ENCODE measurements around the gene PARD6B. TPM values are rescaled to one million over a fixed set of nuclear protein-coding genes. Genes with fewer than 3 reads are reported as not detected.
A peak's percentile ranks its signal among the peaks of the same experiment; 100 is the strongest.

The PARD6B gene
- total and polyA plus RNA-seq, 2 of the 13 experiments (the other 11 are each of a cell fraction or from before 2014, with no cell fraction given) = 6.9 to 22.2 TPM

DNA sequence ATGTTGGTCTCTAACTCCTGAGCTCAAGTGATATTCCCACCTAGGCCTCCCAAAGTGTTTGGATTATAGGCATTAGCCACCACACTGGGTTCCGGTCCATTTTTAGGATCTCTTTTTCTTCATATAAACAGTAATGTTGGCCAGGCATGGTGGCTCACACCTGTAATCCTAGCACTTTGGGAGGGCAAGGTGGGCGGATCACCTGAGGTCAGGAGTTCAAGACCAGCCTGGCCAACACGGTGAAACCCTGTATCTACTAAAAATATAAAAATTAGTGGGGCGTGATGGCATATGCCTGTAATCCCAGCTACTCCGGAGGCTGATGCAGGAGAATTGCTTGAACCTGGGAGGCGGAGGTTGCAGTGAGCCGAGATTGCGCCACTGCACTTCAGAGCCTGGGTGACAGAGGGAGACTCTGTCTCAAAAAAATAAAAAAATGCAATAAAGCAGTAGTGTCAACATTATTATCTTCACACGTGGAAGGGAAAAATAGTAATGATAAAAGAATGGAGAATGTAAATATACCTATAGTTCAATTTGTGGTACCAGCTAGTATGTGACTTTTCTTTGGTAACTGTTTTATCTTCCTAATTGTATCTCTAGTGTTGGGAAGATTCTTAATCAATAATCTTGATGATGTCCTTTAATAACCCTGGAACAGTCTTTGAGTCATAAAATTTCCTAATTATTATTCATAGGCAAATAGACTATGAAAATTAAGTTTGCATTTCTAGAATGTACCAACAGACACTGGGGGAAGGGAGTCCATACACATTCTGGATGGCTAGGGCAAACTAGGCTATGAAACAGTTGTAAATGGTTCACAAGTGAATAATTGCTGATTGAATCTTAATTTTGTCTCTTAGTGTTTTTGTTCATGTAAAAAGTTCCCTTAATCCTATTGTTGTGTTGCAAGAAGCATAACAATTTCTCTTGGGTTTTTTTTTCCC lies 3.6 kb downstream of the PARD6B start (continued):
- TF ChIP-seq MEF2D (CRISPR knock-in tag; IDR thresholded peaks at IDR 0.05) (no peak), ZNF83 (CRISPR knock-in tag; IDR thresholded peaks at IDR 0.05; ENCODE audit: borderline replicate concordance) (no peak)
- TF ChIP-seq, protein P1, sequence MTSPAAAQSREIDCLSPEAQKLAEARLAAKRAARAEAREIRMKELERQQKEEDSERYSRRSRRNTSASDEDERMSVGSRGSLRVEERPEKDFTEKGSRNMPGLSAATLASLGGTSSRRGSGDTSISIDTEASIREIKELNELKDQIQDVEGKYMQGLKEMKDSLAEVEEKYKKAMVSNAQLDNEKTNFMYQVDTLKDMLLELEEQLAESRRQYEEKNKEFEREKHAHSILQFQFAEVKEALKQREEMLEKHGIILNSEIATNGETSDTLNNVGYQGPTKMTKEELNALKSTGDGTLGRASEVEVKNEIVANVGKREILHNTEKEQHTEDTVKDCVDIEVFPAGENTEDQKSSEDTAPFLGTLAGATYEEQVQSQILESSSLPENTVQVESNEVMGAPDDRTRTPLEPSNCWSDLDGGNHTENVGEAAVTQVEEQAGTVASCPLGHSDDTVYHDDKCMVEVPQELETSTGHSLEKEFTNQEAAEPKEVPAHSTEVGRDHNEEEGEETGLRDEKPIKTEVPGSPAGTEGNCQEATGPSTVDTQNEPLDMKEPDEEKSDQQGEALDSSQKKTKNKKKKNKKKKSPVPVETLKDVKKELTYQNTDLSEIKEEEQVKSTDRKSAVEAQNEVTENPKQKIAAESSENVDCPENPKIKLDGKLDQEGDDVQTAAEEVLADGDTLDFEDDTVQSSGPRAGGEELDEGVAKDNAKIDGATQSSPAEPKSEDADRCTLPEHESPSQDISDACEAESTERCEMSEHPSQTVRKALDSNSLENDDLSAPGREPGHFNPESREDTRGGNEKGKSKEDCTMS (CRISPR knock-in tag; conservative IDR thresholded peaks at IDR 0.05) = no peak
- TF ChIP-seq, protein P2, sequence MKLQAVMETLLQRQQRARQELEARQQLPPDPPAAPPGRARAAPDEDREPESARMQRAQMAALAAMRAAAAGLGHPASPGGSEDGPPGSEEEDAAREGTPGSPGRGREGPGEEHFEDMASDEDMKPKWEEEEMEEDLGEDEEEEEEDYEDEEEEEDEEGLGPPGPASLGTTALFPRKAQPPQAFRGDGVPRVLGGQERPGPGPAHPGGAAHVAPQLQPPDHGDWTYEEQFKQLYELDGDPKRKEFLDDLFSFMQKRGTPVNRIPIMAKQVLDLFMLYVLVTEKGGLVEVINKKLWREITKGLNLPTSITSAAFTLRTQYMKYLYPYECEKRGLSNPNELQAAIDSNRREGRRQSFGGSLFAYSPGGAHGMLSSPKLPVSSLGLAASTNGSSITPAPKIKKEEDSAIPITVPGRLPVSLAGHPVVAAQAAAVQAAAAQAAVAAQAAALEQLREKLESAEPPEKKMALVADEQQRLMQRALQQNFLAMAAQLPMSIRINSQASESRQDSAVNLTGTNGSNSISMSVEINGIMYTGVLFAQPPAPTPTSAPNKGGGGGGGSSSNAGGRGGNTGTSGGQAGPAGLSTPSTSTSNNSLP (IDR thresholded peaks at IDR 0.05; ENCODE audit: low read depth, low read length) = no peak

DNA sequence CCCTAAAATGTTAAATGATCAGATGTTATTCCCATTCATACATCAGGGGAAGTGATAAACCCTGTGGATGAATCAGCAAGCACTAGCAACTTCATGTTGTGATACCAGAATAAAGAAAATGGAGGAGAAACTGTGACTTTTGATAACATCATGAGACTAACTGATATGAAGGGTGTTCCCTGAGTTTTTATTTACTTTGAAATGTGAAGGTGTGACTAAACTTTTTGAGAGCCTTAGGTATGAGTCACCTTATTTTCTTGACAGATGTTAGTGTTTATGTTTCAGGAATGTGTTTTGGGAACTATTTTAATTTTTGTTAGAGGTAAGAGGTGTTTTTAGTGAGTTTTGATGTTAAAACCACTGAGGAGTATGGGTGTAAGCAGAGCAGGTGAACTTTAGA lies 4.4 kb downstream of the PARD6B start:
- DNase-seq (ENCODE audit: low spot score) (no peak), ATAC-seq (no peak), FAIRE-seq (no peak)
- H2AFZ ChIP-seq (ENCODE audit: low read length) = no peak overlapping the region
- BruUV-seq (replicated peaks) = TSS peak; percentile 2
- no peaks in the 10 kb centered on the region for H3K9me3 ChIP-seq (ENCODE audit: low read length)
- H3K27me3 ChIP-seq (ENCODE audit: control insufficient read depth in 1 of 2, insufficient read depth in 2 of 2, low read length in 2 of 2) = no peaks in the 10 kb centered on the region; a peak in 1 of 5 replicates
- peaks cover 84% of the 10 kb centered on the region for H3K4me1 ChIP-seq (ENCODE audit: insufficient read depth, low read length)
- intact Hi-C loops (cut with micrococcal nuclease; ENCODE audit: unreplicated experiment) = no loop called here
- peak overlapping the region; percentile 5 for H3K27ac ChIP-seq (ENCODE audit: extremely low read length, insufficient read depth, low read length)
- H4K20me1 ChIP-seq (ENCODE audit: insufficient read depth, low read length) = peaks cover 18% of the 10 kb centered on the region
- peaks cover 3 to 19% of the 10 kb centered on the region in 2 experiments for H3K36me3 ChIP-seq (replicated peaks in 1 of 2; ENCODE audit: control insufficient read depth in 1 of 2, insufficient read depth in 2 of 2, low read length in 2 of 2)
- ChIA-PET POLR2A (interaction anchor here (2.6 to 5.1 kb wide), 2 partner anchors 8 to 11 kb away, joined by 13 to 53 read pairs; no protein-coding TSS in a partner anchor), CTCF (ENCODE audit: low intra/inter-chr PET ratio, low total read pairs) (no interaction called here)
- peaks cover 88% of the 10 kb centered on the region for H3K79me2 ChIP-seq (ENCODE audit: insufficient read depth, low read length)
- H3K4me3 ChIP-seq (replicated peaks in 1 of 3; ENCODE audit: insufficient read depth in 1 of 3, low read depth in 2 of 3, low read length in 3 of 3) = no peak overlapping the region
- H3K9ac ChIP-seq (ENCODE audit: insufficient read depth, low read depth, low read length) = no peak overlapping the region
- in situ Hi-C loops (cut with HindIII; ENCODE audit: extremely low pct_ligation_motif_present, low pct_unique_long_range_greater_than_20kb) = loop anchor here (25.0 kb wide), 1 partner anchor 99 kb away; no protein-coding TSS in a partner anchor
- peak overlapping the region; percentile 18; the same call in 1 of the 2 replicates for H3K4me2 ChIP-seq (ENCODE audit: low read depth, low read length)
- TF ChIP-seq ZNF782 (CRISPR knock-in tag; IDR thresholded peaks at IDR 0.05; ENCODE audit: borderline replicate concordance) (no peak), SAP130 (CRISPR knock-in tag; IDR thresholded peaks at IDR 0.05; ENCODE audit: low read depth) (peak; percentile 27; the same call in 1 of the 2 replicates), FOXP1 (IDR thresholded peaks at IDR 0.05) (no peak), FOXP1 (CRISPR knock-in tag; IDR thresholded peaks at IDR 0.05) (0 out of 2 replicates have a peak, but pooled peaks have one; percentile 15)
- TF ChIP-seq, protein P3, sequence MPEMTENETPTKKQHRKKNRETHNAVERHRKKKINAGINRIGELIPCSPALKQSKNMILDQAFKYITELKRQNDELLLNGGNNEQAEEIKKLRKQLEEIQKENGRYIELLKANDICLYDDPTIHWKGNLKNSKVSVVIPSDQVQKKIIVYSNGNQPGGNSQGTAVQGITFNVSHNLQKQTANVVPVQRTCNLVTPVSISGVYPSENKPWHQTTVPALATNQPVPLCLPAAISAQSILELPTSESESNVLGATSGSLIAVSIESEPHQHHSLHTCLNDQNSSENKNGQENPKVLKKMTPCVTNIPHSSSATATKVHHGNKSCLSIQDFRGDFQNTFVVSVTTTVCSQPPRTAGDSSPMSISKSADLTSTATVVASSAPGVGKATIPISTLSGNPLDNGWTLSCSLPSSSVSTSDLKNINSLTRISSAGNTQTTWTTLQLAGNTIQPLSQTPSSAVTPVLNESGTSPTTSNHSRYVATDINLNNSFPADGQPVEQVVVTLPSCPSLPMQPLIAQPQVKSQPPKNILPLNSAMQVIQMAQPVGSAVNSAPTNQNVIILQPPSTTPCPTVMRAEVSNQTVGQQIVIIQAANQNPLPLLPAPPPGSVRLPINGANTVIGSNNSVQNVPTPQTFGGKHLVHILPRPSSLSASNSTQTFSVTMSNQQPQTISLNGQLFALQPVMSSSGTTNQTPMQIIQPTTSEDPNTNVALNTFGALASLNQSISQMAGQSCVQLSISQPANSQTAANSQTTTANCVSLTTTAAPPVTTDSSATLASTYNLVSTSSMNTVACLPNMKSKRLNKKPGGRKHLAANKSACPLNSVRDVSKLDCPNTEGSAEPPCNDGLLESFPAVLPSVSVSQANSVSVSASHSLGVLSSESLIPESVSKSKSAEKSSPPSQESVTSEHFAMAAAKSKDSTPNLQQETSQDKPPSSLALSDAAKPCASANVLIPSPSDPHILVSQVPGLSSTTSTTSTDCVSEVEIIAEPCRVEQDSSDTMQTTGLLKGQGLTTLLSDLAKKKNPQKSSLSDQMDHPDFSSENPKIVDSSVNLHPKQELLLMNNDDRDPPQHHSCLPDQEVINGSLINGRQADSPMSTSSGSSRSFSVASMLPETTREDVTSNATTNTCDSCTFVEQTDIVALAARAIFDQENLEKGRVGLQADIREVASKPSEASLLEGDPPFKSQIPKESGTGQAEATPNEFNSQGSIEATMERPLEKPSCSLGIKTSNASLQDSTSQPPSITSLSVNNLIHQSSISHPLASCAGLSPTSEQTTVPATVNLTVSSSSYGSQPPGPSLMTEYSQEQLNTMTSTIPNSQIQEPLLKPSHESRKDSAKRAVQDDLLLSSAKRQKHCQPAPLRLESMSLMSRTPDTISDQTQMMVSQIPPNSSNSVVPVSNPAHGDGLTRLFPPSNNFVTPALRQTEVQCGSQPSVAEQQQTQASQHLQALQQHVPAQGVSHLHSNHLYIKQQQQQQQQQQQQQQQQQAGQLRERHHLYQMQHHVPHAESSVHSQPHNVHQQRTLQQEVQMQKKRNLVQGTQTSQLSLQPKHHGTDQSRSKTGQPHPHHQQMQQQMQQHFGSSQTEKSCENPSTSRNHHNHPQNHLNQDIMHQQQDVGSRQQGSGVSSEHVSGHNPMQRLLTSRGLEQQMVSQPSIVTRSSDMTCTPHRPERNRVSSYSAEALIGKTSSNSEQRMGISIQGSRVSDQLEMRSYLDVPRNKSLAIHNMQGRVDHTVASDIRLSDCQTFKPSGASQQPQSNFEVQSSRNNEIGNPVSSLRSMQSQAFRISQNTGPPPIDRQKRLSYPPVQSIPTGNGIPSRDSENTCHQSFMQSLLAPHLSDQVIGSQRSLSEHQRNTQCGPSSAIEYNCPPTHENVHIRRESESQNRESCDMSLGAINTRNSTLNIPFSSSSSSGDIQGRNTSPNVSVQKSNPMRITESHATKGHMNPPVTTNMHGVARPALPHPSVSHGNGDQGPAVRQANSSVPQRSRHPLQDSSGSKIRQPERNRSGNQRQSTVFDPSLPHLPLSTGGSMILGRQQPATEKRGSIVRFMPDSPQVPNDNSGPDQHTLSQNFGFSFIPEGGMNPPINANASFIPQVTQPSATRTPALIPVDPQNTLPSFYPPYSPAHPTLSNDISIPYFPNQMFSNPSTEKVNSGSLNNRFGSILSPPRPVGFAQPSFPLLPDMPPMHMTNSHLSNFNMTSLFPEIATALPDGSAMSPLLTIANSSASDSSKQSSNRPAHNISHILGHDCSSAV (CRISPR knock-in tag; IDR thresholded peaks at IDR 0.05; ENCODE audit: borderline replicate concordance) = no peak

Data from HepG2 (cell line).